Measurements from ENCODE around the gene IRS1.

The IRS1 gene

GRCh38 chr2:226790431-226790830 is 9.2 kb downstream of the IRS1 start:
- ATAC-seq (ENCODE audit: insufficient read depth, low read depth): no peak
- Histone ChIP-seq H3K9me3 (ENCODE audit: insufficient read depth, low read length, severe bottlenecking) (no peaks in the 10 kb centered on the region), H3K4me1 (ENCODE audit: insufficient read depth, low read length) (peaks cover 26% of the 10 kb centered on the region), H3K27ac (ENCODE audit: low read length) (no peak overlapping the region), H4K20me1 (ENCODE audit: insufficient read depth, low read length) (0 out of 2 replicates have a peak, but pooled peaks cover 3% of the 10 kb centered on the region), H3K4me2 (ENCODE audit: insufficient read depth, low read length) (no peak overlapping the region), H3K4me3 (ENCODE audit: low read depth in 1 of 2, low read length in 2 of 2) (no peak overlapping the region), H3K36me3 (ENCODE audit: insufficient read depth, low read length) (peaks cover 8% of the 10 kb centered on the region), H3K79me2 (ENCODE audit: insufficient read depth, low read length) (peaks cover 3% of the 10 kb centered on the region), H3K9ac (ENCODE audit: low read depth, low read length) (no peak overlapping the region), H2AFZ (ENCODE audit: low read depth, low read length) (no peak overlapping the region), H3K27me3 (ENCODE audit: insufficient read depth, low read length, poor library complexity) (no peaks in the 10 kb centered on the region)
- TF ChIP-seq, protein P1, sequence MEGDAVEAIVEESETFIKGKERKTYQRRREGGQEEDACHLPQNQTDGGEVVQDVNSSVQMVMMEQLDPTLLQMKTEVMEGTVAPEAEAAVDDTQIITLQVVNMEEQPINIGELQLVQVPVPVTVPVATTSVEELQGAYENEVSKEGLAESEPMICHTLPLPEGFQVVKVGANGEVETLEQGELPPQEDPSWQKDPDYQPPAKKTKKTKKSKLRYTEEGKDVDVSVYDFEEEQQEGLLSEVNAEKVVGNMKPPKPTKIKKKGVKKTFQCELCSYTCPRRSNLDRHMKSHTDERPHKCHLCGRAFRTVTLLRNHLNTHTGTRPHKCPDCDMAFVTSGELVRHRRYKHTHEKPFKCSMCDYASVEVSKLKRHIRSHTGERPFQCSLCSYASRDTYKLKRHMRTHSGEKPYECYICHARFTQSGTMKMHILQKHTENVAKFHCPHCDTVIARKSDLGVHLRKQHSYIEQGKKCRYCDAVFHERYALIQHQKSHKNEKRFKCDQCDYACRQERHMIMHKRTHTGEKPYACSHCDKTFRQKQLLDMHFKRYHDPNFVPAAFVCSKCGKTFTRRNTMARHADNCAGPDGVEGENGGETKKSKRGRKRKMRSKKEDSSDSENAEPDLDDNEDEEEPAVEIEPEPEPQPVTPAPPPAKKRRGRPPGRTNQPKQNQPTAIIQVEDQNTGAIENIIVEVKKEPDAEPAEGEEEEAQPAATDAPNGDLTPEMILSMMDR (IDR thresholded peaks at IDR 0.05; ENCODE audit: borderline replicate concordance, extremely low read depth, low read length, poor library complexity, severe bottlenecking): no peak
- TF ChIP-seq EZH2 (IDR thresholded peaks at IDR 0.05; ENCODE audit: borderline replicate concordance, low read depth, low read length, severe bottlenecking): no peak
- DNase-seq: no peak

GRCh38 chr2:226790011-226790410 is 9.6 kb downstream of the IRS1 start:
- H3K27ac ChIP-seq (ENCODE audit: low read length): no peak overlapping the region
- H3K4me1 ChIP-seq (ENCODE audit: insufficient read depth, low read length): peaks cover 21% of the 10 kb centered on the region
- H3K4me2 ChIP-seq (ENCODE audit: insufficient read depth, low read length): no peak overlapping the region
- no peak for ATAC-seq (ENCODE audit: insufficient read depth, low read depth)
- H2AFZ ChIP-seq (ENCODE audit: low read depth, low read length): no peak overlapping the region
- H3K36me3 ChIP-seq (ENCODE audit: insufficient read depth, low read length): peaks cover 5% of the 10 kb centered on the region
- TF ChIP-seq, protein P1 (IDR thresholded peaks at IDR 0.05; ENCODE audit: borderline replicate concordance, extremely low read depth, low read length, poor library complexity, severe bottlenecking): no peak
- TF ChIP-seq EZH2 (IDR thresholded peaks at IDR 0.05; ENCODE audit: borderline replicate concordance, low read depth, low read length, severe bottlenecking): no peak
- no peak overlapping the region for H3K9ac ChIP-seq (ENCODE audit: low read depth, low read length)
- no peaks in the 10 kb centered on the region for H3K27me3 ChIP-seq (ENCODE audit: insufficient read depth, low read length, poor library complexity)
- no peaks in the 10 kb centered on the region for H3K79me2 ChIP-seq (ENCODE audit: insufficient read depth, low read length)
- no peaks in the 10 kb centered on the region for H4K20me1 ChIP-seq (ENCODE audit: insufficient read depth, low read length)
- DNase-seq: no peak
- H3K4me3 ChIP-seq (ENCODE audit: low read depth in 1 of 2, low read length in 2 of 2): no peak overlapping the region
- H3K9me3 ChIP-seq (ENCODE audit: insufficient read depth, low read length, severe bottlenecking): no peaks in the 10 kb centered on the region

GRCh38 chr2:226788881-226789490 is 10.6 kb downstream of the IRS1 start:
- Histone ChIP-seq H3K79me2 (ENCODE audit: insufficient read depth, low read length) (no peaks in the 10 kb centered on the region), H4K20me1 (ENCODE audit: insufficient read depth, low read length) (no peaks in the 10 kb centered on the region), H3K36me3 (ENCODE audit: insufficient read depth, low read length) (peaks cover 5% of the 10 kb centered on the region), H3K4me1 (ENCODE audit: insufficient read depth, low read length) (peaks cover 11% of the 10 kb centered on the region; the same call in 1 of the 2 replicates), H3K9ac (ENCODE audit: low read depth, low read length) (no peak overlapping the region), H3K4me2 (ENCODE audit: insufficient read depth, low read length) (no peak overlapping the region), H3K9me3 (ENCODE audit: insufficient read depth, low read length, severe bottlenecking) (no peaks in the 10 kb centered on the region), H2AFZ (ENCODE audit: low read depth, low read length) (no peak overlapping the region), H3K27ac (ENCODE audit: low read length) (no peak overlapping the region), H3K27me3 (ENCODE audit: insufficient read depth, low read length, poor library complexity) (no peaks in the 10 kb centered on the region), H3K4me3 (ENCODE audit: low read depth in 1 of 2, low read length in 2 of 2) (no peak overlapping the region)
- TF ChIP-seq EZH2 (IDR thresholded peaks at IDR 0.05; ENCODE audit: borderline replicate concordance, low read depth, low read length, severe bottlenecking): no peak
- TF ChIP-seq, protein P1 (IDR thresholded peaks at IDR 0.05; ENCODE audit: borderline replicate concordance, extremely low read depth, low read length, poor library complexity, severe bottlenecking): no peak
- DNase-seq (no peak), ATAC-seq (ENCODE audit: insufficient read depth, low read depth) (no peak)
